OCI-LY7 (cell line): ENCODE results near the gene UQCRH. TPM values are rescaled to one million over a fixed set of nuclear protein-coding genes. Genes with fewer than 3 reads are reported as not detected.
"Not testable (repeated sequence)": the region's sequence is repeated elsewhere in the genome, so short reads cannot be mapped to it uniquely, and the experiment has no call there.

Experiments
- BruUV-seq: library from RNA; stranded (reverse); fragments of 400-500 nt; replicated peaks from 2 replicates; lab custom pipeline; 2021; lab: Mats Ljungman, UMichigan
- CTCF ChIA-PET: fragments of 300-600 bp; sonication (Branson Sonifier 250); formaldehyde crosslinking; loops from one replicate; lab custom pipeline; 2022; ENCODE audit warnings: antibody characterized with exemption; ENCODE audit not compliant: unreplicated experiment; lab: Charles Lee
- POLR2A ChIA-PET: fragments of 300-600 bp; sonication (Branson Sonifier 250); formaldehyde crosslinking; loops from one replicate; lab custom pipeline; 2022; ENCODE audit warnings: antibody characterized with exemption; lab: Charles Lee
- DNase-seq: peaks from one replicate; pipeline ENCODE4 v3.0.0-alpha.2; 2015; ENCODE audit warnings: low spot score
- H2AFZ ChIP-seq: fragments of 200-600 bp; sonication (generic), shearing (Covaris generic); 2 replicates; pipeline ENCODE4 v1.6.1; 2014; ENCODE audit warnings: mild to moderate bottlenecking, antibody characterized with exemption, low read length, moderate library complexity
- H3K27ac ChIP-seq: fragments of 200-600 bp; sonication (generic); 2 replicates; pipeline ENCODE4 v1.5.1; 2014; ENCODE audit warnings: mixed run types, low read depth, mild to moderate bottlenecking, moderate library complexity, low read length, inconsistent platforms; ENCODE audit not compliant: poor library complexity, severe bottlenecking
- H3K36me3 ChIP-seq: fragments of 200-600 bp; sonication (generic); 2 replicates; pipeline ENCODE4 v1.6.1; 2014; ENCODE audit warnings: mild to moderate bottlenecking, antibody characterized with exemption, low read length, moderate library complexity, mixed read lengths; ENCODE audit not compliant: insufficient read depth
- H3K4me1 ChIP-seq: fragments of 200-600 bp; sonication (generic); 2 replicates; pipeline ENCODE4 v1.5.1; 2014; ENCODE audit warnings: mild to moderate bottlenecking, low read length; ENCODE audit not compliant: insufficient read depth, poor library complexity, severe bottlenecking
- H3K4me2 ChIP-seq: fragments of 200-600 bp; sonication (generic); 2 replicates; pipeline ENCODE4 v1.6.1; 2014; ENCODE audit warnings: mild to moderate bottlenecking, low read length
- H3K4me3 ChIP-seq: fragments of 200-600 bp; sonication (generic); 2 replicates; pipeline ENCODE4 v1.5.1; 2014; ENCODE audit warnings: mild to moderate bottlenecking, low read depth, low read length; ENCODE audit not compliant: poor library complexity, severe bottlenecking
- H3K79me2 ChIP-seq: fragments of 200-600 bp; sonication (generic); 2 replicates; pipeline ENCODE4 v1.6.1; 2016; ENCODE audit warnings: low read depth, mild to moderate bottlenecking, low read length, moderate library complexity, mixed read lengths; ENCODE audit not compliant: insufficient read depth
- H3K9me2 ChIP-seq: fragments of 200-600 bp; sonication (generic); 2 replicates; pipeline ENCODE4 v1.6.1; 2016; ENCODE audit warnings: mild to moderate bottlenecking, low read length, mixed read lengths; ENCODE audit not compliant: insufficient read depth
- H3K9me3 ChIP-seq: fragments of 200-600 bp; sonication (generic); 2 replicates; pipeline ENCODE4 v1.6.1; 2014; ENCODE audit warnings: mild to moderate bottlenecking, mixed run types, low read length, mixed read lengths
- H4K20me1 ChIP-seq: fragments of 200-600 bp; sonication (generic); 2 replicates; pipeline ENCODE4 v1.6.1; 2014; ENCODE audit warnings: mild to moderate bottlenecking, antibody characterized with exemption, low read length, moderate library complexity, mixed read lengths; ENCODE audit not compliant: insufficient read depth
- CTCF ChIP-seq: fragments of 200-600 bp; sonication (generic); conservative IDR thresholded peaks from 2 replicates; pipeline ENCODE4 v1.5.1; 2014; ENCODE audit warnings: mild to moderate bottlenecking, antibody characterized with exemption, low read length, moderate library complexity, mixed read lengths
- EZH2phosphoT487 ChIP-seq: fragments of 200-600 bp; sonication (generic); IDR thresholded peaks from 2 replicates; pipeline ENCODE4 v1.6.1; 2018; ENCODE audit warnings: low read depth, borderline replicate concordance, mild to moderate bottlenecking, mixed run types, antibody characterized with exemption, low read length, moderate library complexity, mixed read lengths
- intact Hi-C: fragments of 100-400 bp; cut with micrococcal nuclease; formaldehyde crosslinking; loops from one replicate; pipeline ENCODE4 v1.10.0; 2022; ENCODE audit not compliant: unreplicated experiment
- total RNA-seq, 2 experiments: library from RNA; depleted of rRNA in 1 of 2; stranded (reverse); fragments of >200 nt in 1 of 2; shearing (Covaris generic) in 1 of 2; gene quantifications; 2 replicates each; pipeline ENCODE4 v1.2.3, GENCODE V29; 2014 to 2022

Gene UQCRH
- total RNA-seq, 2 experiments from 2014 or later: 489 to 693 TPM

- no TSS peak for BruUV-seq
- H3K9me3 ChIP-seq: no peaks in the 10 kb centered on the region
Measured at GRCh38 chr1:46344481-46344880, 41.0 kb downstream of the UQCRH start.

GRCh38 chr1:46345281-46345680 is 41.8 kb downstream of the UQCRH start:
- no peak for TF ChIP-seq CTCF
- no peak for TF ChIP-seq EZH2phosphoT487
- Histone ChIP-seq H3K36me3 (peaks cover 76% of the 10 kb centered on the region), H3K79me2 (peaks cover 28% of the 10 kb centered on the region; the same call in 1 of the 2 replicates), H2AFZ (no peak overlapping the region), H3K9me3 (no peaks in the 10 kb centered on the region), H4K20me1 (no peaks in the 10 kb centered on the region), H3K9me2 (no peaks in the 10 kb centered on the region), H3K4me2 (no peak overlapping the region), H3K27ac (no peak overlapping the region), H3K4me3 (no peak overlapping the region), H3K4me1 (peaks cover 13% of the 10 kb centered on the region)
- DNase-seq: no peak
- ChIA-PET POLR2A (interaction anchor here (0.7 kb wide), 1 partner anchor 28 kb away, joined by 5 read pairs; no protein-coding TSS in a partner anchor), CTCF (no interaction called here)
- no TSS peak for BruUV-seq
- intact Hi-C loops: no loop called here

More at GRCh38 chr1:46344481-46344880, 41.0 kb downstream of the UQCRH start:
- peaks cover 24% of the 10 kb centered on the region; the same call in 1 of the 2 replicates for H3K79me2 ChIP-seq
- H3K4me2 ChIP-seq: no peak overlapping the region
- ChIA-PET CTCF (no interaction called here), POLR2A (interaction anchor here (0.6 to 1.4 kb wide), 4 partner anchors 11 to 115 kb away, joined by 3 to 5 read pairs (median 4); no protein-coding TSS in a partner anchor)
- H3K4me3 ChIP-seq: no peak overlapping the region
- peaks cover 68% of the 10 kb centered on the region for H3K36me3 ChIP-seq
- no peak overlapping the region for H3K27ac ChIP-seq
- no peaks in the 10 kb centered on the region for H4K20me1 ChIP-seq
- no peak for DNase-seq
- H3K4me1 ChIP-seq: peaks cover 19% of the 10 kb centered on the region
- no peaks in the 10 kb centered on the region for H3K9me2 ChIP-seq
- no peak for TF ChIP-seq CTCF
- TF ChIP-seq EZH2phosphoT487: no peak
- intact Hi-C loops: no loop called here
- no peak overlapping the region for H2AFZ ChIP-seq

- H3K4me3 ChIP-seq: no peak overlapping the region
- no TSS peak for BruUV-seq
- 0 out of 2 replicates have a peak, but pooled peaks cover 7% of the 10 kb centered on the region for H3K79me2 ChIP-seq
- H3K36me3 ChIP-seq: peaks cover 91% of the 10 kb centered on the region
- DNase-seq: no peak
- no peak overlapping the region for H3K27ac ChIP-seq
- intact Hi-C loops: no loop called here
- H3K4me2 ChIP-seq: no peak overlapping the region
- no peaks in the 10 kb centered on the region for H3K9me3 ChIP-seq
- H2AFZ ChIP-seq: no peak overlapping the region
- no peaks in the 10 kb centered on the region for H3K9me2 ChIP-seq
- no peaks in the 10 kb centered on the region for H4K20me1 ChIP-seq
- TF ChIP-seq CTCF (no peak), EZH2phosphoT487 (no peak)
- ChIA-PET POLR2A (interaction anchor here (0.6 kb wide), 1 partner anchor 9 kb away, joined by 3 read pairs; no protein-coding TSS in a partner anchor), CTCF (interaction anchor here (0.7 kb wide), 1 partner anchor 176 kb away, joined by 3 read pairs; no protein-coding TSS in a partner anchor)
- H3K4me1 ChIP-seq: no peaks in the 10 kb centered on the region
Measured at GRCh38 chr1:46352363-46352762, 48.9 kb downstream of the UQCRH start.

- POLR2A ChIA-PET: interaction anchor here (1.2 kb wide), 1 partner anchor 11 kb away, joined by 5 read pairs; no protein-coding TSS in a partner anchor
- CTCF ChIA-PET: not testable (repeated sequence)
Measured at GRCh38 chr1:46355920-46356319, 52.4 kb downstream of the UQCRH start.

More at GRCh38 chr1:46355920-46356319, 52.4 kb downstream of the UQCRH start:
- intact Hi-C loops, BruUV-seq, H3K4me1 ChIP-seq, H2AFZ ChIP-seq, H3K9me2 ChIP-seq, H3K27ac ChIP-seq, H4K20me1 ChIP-seq, DNase-seq, H3K4me2 ChIP-seq, H3K4me3 ChIP-seq, H3K9me3 ChIP-seq, H3K79me2 ChIP-seq: not testable (repeated sequence)
- peaks cover 83% of the 10 kb centered on the region for H3K36me3 ChIP-seq
